Prostate gland (tissue), 2 donors: Measurements from ENCODE around the gene RAB3GAP2. TPM values are rescaled to one million over a fixed set of nuclear protein-coding genes. Genes with fewer than 3 reads are reported as not detected.
"Not testable (repeated sequence)": the region's sequence is repeated elsewhere in the genome, so short reads cannot be mapped to it uniquely, and the experiment has no call there.

Experiments
- DNase-seq: peaks from one replicate; pipeline ENCODE4 v3.0.0-alpha.2; 2019; ENCODE audit warnings: low spot score
- H3K27ac ChIP-seq, 2 donors: fragments of 200-600 bp; sonication (generic); 2 replicates each; pipeline ENCODE4 v1.5.1; 2017 to 2019
- H3K27me3 ChIP-seq: fragments of 200-600 bp; sonication (generic); replicated peaks from 2 replicates; pipeline ENCODE4 v1.5.1; 2019; ENCODE audit not compliant: insufficient read depth
- H3K36me3 ChIP-seq, 2 donors: fragments of 200-600 bp; sonication (generic); 1 replicate in 1 of 2; 2 replicates in 1 of 2; pipeline versions ENCODE4 v1.5.1 to v1.8.1; 2017 to 2019
- H3K4me1 ChIP-seq: fragments of 200-600 bp; sonication (generic); replicated peaks from 2 replicates; pipeline ENCODE4 v1.5.1; 2019
- H3K4me3 ChIP-seq, 2 donors: fragments of 200-600 bp; sonication (generic); 2 replicates each; pipeline ENCODE4 v1.5.1; 2017 to 2019
- H3K9me3 ChIP-seq: fragments of 200-600 bp; sonication (generic); 2 replicates; pipeline ENCODE4 v1.5.1; 2017
- POLR2A ChIP-seq: fragments of 450-650 bp; IDR thresholded peaks from one replicate; pipeline ENCODE4 v1.6.1; 2016; ENCODE audit warnings: antibody characterized with exemption, mild to moderate bottlenecking
- POLR2AphosphoS5 ChIP-seq: sonication (generic); formaldehyde crosslinking; IDR thresholded peaks from one replicate; pipeline ENCODE4 v1.6.1; 2017; ENCODE audit warnings: antibody characterized with exemption
- WGBS: methylation state at CpG from one replicate; pipeline ENCODE4 v1.1.5; 2018; 5-methylcytosine and 5-hydroxymethylcytosine counted together
- intact Hi-C: fragments of 100-400 bp; cut with DNase I; formaldehyde crosslinking; loops from one replicate; pipeline ENCODE4 v1.14.2; 2022
- total RNA-seq, 2 donors: library from RNA; depleted of rRNA; stranded (reverse); fragments of >200 nt; gene quantifications; one replicate each; pipeline ENCODE4 v1.1.0, GENCODE V29; 2016
- TF ChIP-seq, protein P1 (sequence below), 4 experiments: fragments of 200-600 bp in 2 of 4; fragments of 450-650 bp in 2 of 4; sonication (generic) in 2 of 4; IDR thresholded peaks; 1 replicate in 3 of 4; 2 replicates in 1 of 4; pipeline ENCODE4 v1.5.1; 2016 to 2019; ENCODE audit warnings: antibody characterized with exemption in 4 of 4, mild to moderate bottlenecking in 2 of 4, moderate library complexity in 2 of 4

Gene RAB3GAP2
- total RNA-seq, 2 donors from 2014 or later = 17.6 to 20.7 TPM

GRCh38 chr1:220213382-220213983, 58.8 kb downstream of the RAB3GAP2 start:
- no peaks in the 10 kb centered on the region for H3K27me3 ChIP-seq
- TF ChIP-seq POLR2AphosphoS5 (no peak), POLR2A (no peak)
- TF ChIP-seq, protein P1, sequence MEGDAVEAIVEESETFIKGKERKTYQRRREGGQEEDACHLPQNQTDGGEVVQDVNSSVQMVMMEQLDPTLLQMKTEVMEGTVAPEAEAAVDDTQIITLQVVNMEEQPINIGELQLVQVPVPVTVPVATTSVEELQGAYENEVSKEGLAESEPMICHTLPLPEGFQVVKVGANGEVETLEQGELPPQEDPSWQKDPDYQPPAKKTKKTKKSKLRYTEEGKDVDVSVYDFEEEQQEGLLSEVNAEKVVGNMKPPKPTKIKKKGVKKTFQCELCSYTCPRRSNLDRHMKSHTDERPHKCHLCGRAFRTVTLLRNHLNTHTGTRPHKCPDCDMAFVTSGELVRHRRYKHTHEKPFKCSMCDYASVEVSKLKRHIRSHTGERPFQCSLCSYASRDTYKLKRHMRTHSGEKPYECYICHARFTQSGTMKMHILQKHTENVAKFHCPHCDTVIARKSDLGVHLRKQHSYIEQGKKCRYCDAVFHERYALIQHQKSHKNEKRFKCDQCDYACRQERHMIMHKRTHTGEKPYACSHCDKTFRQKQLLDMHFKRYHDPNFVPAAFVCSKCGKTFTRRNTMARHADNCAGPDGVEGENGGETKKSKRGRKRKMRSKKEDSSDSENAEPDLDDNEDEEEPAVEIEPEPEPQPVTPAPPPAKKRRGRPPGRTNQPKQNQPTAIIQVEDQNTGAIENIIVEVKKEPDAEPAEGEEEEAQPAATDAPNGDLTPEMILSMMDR (IDR thresholded peaks at IDR 0.05) = no peak
- H3K27ac ChIP-seq = no peak overlapping the region

GRCh38 chr1:220207411-220207810, 64.8 kb downstream of the RAB3GAP2 start:
- intact Hi-C loops = no loop called here
- no peak for DNase-seq
- no peak for TF ChIP-seq POLR2AphosphoS5
- no peak for TF ChIP-seq POLR2A
- TF ChIP-seq, protein P1 (IDR thresholded peaks at IDR 0.05) = no peak

More at GRCh38 chr1:220213382-220213983, 58.8 kb downstream of the RAB3GAP2 start:
- no peaks in the 10 kb centered on the region for H3K4me1 ChIP-seq
- intact Hi-C loops = no loop called here
- H3K4me3 ChIP-seq = no peak overlapping the region
- no peak for DNase-seq
- 94% methylated on average over 4 of the region's 4 CpGs for WGBS
- H3K9me3 ChIP-seq = no peaks in the 10 kb centered on the region
- no peaks in the 10 kb centered on the region for H3K36me3 ChIP-seq

GRCh38 chr1:220204758-220205157, 67.5 kb downstream of the RAB3GAP2 start:
- DNase-seq, H3K4me1 ChIP-seq, H3K36me3 ChIP-seq, H3K9me3 ChIP-seq, H3K4me3 ChIP-seq, intact Hi-C loops, H3K27me3 ChIP-seq, H3K27ac ChIP-seq: not testable (repeated sequence)
- WGBS = 100% methylated on average over 2 of the region's 2 CpGs

More at GRCh38 chr1:220207411-220207810, 64.8 kb downstream of the RAB3GAP2 start:
- H3K27ac ChIP-seq = no peak overlapping the region
- H3K4me1 ChIP-seq = no peaks in the 10 kb centered on the region
- H3K27me3 ChIP-seq = no peaks in the 10 kb centered on the region
- no peaks in the 10 kb centered on the region for H3K36me3 ChIP-seq
- no peak overlapping the region for H3K4me3 ChIP-seq
- no peaks in the 10 kb centered on the region for H3K9me3 ChIP-seq

- Histone ChIP-seq H3K4me1 (no peaks in the 10 kb centered on the region), H3K27me3 (no peaks in the 10 kb centered on the region), H3K9me3 (no peaks in the 10 kb centered on the region), H3K27ac (no peak overlapping the region), H3K4me3 (no peak overlapping the region), H3K36me3 (no peaks in the 10 kb centered on the region)
- WGBS = 93% methylated on average over 2 of the region's 2 CpGs
- DNase-seq = no peak
- TF ChIP-seq POLR2A = no peak
- TF ChIP-seq, protein P1 (IDR thresholded peaks at IDR 0.05) = no peak
- no peak for TF ChIP-seq POLR2AphosphoS5
- intact Hi-C loops = no loop called here
Observed at GRCh38 chr1:220203816-220204215, 68.4 kb downstream of the RAB3GAP2 start.

GRCh38 chr1:220198186-220199005, 73.9 kb downstream of the RAB3GAP2 start:
- Histone ChIP-seq H3K27ac (no peak overlapping the region), H3K9me3 (no peaks in the 10 kb centered on the region), H3K27me3 (no peaks in the 10 kb centered on the region), H3K4me1 (no peaks in the 10 kb centered on the region), H3K36me3 (peaks cover 0 to 6% of the 10 kb centered on the region in 2 donors), H3K4me3 (no peak overlapping the region)
- intact Hi-C loops = no loop called here
- WGBS = 92% methylated on average over 5 of the region's 5 CpGs
- DNase-seq = no peak
- TF ChIP-seq, protein P1 (IDR thresholded peaks at IDR 0.05) = no peak
- TF ChIP-seq POLR2A (no peak), POLR2AphosphoS5 (no peak)
